Ishikawa (cell line): ENCODE results near the gene SLAIN2.

Source experiments
- CEBPB ChIP-seq: IDR thresholded peaks from 2 replicates; pipeline ENCODE4 v1.6.1; 2012
- YY1 ChIP-seq: IDR thresholded peaks from 2 replicates; pipeline ENCODE4 v1.6.1; 2012; ENCODE audit warnings: low read depth
- TF ChIP-seq, protein P1 (sequence below): IDR thresholded peaks from 2 replicates; pipeline ENCODE4 v1.6.1; 2012; ENCODE audit warnings: low read depth, mild to moderate bottlenecking

DNA sequence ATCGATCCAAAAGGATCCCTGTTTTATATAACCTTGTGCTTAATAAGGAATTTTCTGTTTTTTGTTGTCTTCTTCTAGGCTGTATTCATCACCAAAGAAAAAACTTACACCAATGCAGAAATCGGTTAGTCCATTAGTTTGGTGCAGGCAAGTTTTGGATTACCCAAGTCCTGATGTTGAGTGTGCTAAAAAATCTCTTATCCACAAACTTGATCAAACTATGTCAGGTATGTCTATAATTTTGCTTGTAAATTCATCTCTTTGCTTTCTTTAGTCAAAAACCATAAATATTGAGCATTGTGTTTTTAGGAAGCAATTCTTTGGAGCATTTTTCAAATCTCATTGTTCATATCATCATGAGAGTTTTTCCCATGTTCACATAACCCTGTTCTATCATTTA, 28.4 kb downstream of the SLAIN2 start:
- TF ChIP-seq YY1, result no peak
- TF ChIP-seq CEBPB, result no peak
- TF ChIP-seq, protein P1, sequence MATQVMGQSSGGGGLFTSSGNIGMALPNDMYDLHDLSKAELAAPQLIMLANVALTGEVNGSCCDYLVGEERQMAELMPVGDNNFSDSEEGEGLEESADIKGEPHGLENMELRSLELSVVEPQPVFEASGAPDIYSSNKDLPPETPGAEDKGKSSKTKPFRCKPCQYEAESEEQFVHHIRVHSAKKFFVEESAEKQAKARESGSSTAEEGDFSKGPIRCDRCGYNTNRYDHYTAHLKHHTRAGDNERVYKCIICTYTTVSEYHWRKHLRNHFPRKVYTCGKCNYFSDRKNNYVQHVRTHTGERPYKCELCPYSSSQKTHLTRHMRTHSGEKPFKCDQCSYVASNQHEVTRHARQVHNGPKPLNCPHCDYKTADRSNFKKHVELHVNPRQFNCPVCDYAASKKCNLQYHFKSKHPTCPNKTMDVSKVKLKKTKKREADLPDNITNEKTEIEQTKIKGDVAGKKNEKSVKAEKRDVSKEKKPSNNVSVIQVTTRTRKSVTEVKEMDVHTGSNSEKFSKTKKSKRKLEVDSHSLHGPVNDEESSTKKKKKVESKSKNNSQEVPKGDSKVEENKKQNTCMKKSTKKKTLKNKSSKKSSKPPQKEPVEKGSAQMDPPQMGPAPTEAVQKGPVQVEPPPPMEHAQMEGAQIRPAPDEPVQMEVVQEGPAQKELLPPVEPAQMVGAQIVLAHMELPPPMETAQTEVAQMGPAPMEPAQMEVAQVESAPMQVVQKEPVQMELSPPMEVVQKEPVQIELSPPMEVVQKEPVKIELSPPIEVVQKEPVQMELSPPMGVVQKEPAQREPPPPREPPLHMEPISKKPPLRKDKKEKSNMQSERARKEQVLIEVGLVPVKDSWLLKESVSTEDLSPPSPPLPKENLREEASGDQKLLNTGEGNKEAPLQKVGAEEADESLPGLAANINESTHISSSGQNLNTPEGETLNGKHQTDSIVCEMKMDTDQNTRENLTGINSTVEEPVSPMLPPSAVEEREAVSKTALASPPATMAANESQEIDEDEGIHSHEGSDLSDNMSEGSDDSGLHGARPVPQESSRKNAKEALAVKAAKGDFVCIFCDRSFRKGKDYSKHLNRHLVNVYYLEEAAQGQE, result no peak
